ENCODE results near the gene RBM4.

The RBM4 gene

DNA sequence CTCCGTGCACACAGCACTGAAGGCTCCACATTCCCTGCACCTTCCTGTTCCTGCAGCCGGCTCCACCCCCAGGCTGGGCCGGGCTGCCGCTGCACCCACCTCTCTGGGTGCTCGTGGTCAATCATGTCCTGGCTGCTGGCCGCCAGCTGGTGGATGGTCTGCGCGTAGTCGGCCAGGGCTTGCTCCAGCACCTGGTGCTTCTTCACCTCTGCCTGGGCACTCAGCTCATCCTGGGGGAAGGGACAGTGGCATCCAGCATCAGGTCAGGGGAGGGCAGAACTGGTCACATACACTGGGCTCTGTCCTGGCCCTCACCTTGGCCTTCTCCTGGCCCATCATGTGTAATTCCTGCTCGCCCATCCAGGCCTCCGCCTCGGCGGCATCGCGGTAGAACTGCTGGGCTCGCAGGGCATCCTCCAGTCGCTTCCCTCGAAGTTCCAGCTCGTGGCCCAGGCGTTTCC lies 54.4 kb downstream of the RBM4 start:
- Histone ChIP-seq H3K36me3 (ENCODE audit: insufficient read depth) (no peaks in the 10 kb centered on the region), H3K4me3 (IDR thresholded peaks at IDR 0.05; ENCODE audit: insufficient read depth, low read depth, low read length) (no peak overlapping the region), H3K79me2 (ENCODE audit: insufficient read depth, low read depth) (no peaks in the 10 kb centered on the region), H3K27me3 (ENCODE audit: insufficient read depth, low read depth) (no peaks in the 10 kb centered on the region), H4K20me1 (ENCODE audit: insufficient read depth) (no peaks in the 10 kb centered on the region), H3K4me1 (ENCODE audit: low read depth, poor library complexity, severe bottlenecking) (no peaks in the 10 kb centered on the region), H3K9ac (no peak overlapping the region), H3K27ac (no peak overlapping the region), H2AFZ (ENCODE audit: low read depth) (no peak overlapping the region), H3K4me2 (no peak overlapping the region)
- no peak for TF ChIP-seq CTCF (conservative IDR thresholded peaks at IDR 0.05; ENCODE audit: low read depth, low read length)

- Histone ChIP-seq H3K27me3 (ENCODE audit: insufficient read depth, low read depth) (no peaks in the 10 kb centered on the region), H3K4me2 (no peak overlapping the region), H2AFZ (ENCODE audit: low read depth) (no peak overlapping the region), H3K4me3 (IDR thresholded peaks at IDR 0.05; ENCODE audit: insufficient read depth, low read depth, low read length) (no peak overlapping the region), H4K20me1 (ENCODE audit: insufficient read depth) (no peaks in the 10 kb centered on the region), H3K4me1 (ENCODE audit: low read depth, poor library complexity, severe bottlenecking) (no peaks in the 10 kb centered on the region), H3K36me3 (ENCODE audit: insufficient read depth) (no peaks in the 10 kb centered on the region), H3K27ac (no peak overlapping the region), H3K79me2 (ENCODE audit: insufficient read depth, low read depth) (no peaks in the 10 kb centered on the region), H3K9ac (no peak overlapping the region)
- no peak for TF ChIP-seq CTCF (conservative IDR thresholded peaks at IDR 0.05; ENCODE audit: low read depth, low read length)
Measured at GRCh38 chr11:66693356-66694055, 55.0 kb downstream of the RBM4 start.

GRCh38 chr11:66694056-66694410 lies 55.5 kb downstream of the RBM4 start:
- H3K4me2 ChIP-seq: no peak overlapping the region
- no peak overlapping the region for H3K4me3 ChIP-seq (IDR thresholded peaks at IDR 0.05; ENCODE audit: insufficient read depth, low read depth, low read length)
- no peak overlapping the region for H3K9ac ChIP-seq
- H4K20me1 ChIP-seq (ENCODE audit: insufficient read depth): no peaks in the 10 kb centered on the region
- TF ChIP-seq CTCF (conservative IDR thresholded peaks at IDR 0.05; ENCODE audit: low read depth, low read length): no peak
- H3K36me3 ChIP-seq (ENCODE audit: insufficient read depth): no peaks in the 10 kb centered on the region
- no peak overlapping the region for H2AFZ ChIP-seq (ENCODE audit: low read depth)
- no peaks in the 10 kb centered on the region for H3K4me1 ChIP-seq (ENCODE audit: low read depth, poor library complexity, severe bottlenecking)
- H3K27ac ChIP-seq: no peak overlapping the region
- no peaks in the 10 kb centered on the region for H3K27me3 ChIP-seq (ENCODE audit: insufficient read depth, low read depth)
- no peaks in the 10 kb centered on the region for H3K79me2 ChIP-seq (ENCODE audit: insufficient read depth, low read depth)

GRCh38 chr11:66694732-66695207 lies 56.3 kb downstream of the RBM4 start:
- Histone ChIP-seq H3K4me2 (no peak overlapping the region), H4K20me1 (ENCODE audit: insufficient read depth) (no peaks in the 10 kb centered on the region), H3K4me1 (ENCODE audit: low read depth, poor library complexity, severe bottlenecking) (no peaks in the 10 kb centered on the region), H3K36me3 (ENCODE audit: insufficient read depth) (no peaks in the 10 kb centered on the region), H3K79me2 (ENCODE audit: insufficient read depth, low read depth) (no peaks in the 10 kb centered on the region), H3K27ac (no peak overlapping the region), H2AFZ (ENCODE audit: low read depth) (no peak overlapping the region), H3K4me3 (IDR thresholded peaks at IDR 0.05; ENCODE audit: insufficient read depth, low read depth, low read length) (no peak overlapping the region), H3K9ac (no peak overlapping the region), H3K27me3 (ENCODE audit: insufficient read depth, low read depth) (no peaks in the 10 kb centered on the region)
- TF ChIP-seq CTCF (conservative IDR thresholded peaks at IDR 0.05; ENCODE audit: low read depth, low read length): peak; percentile 94

Data from KMS-11 (cell line).